A673 (cell line): ENCODE results near the gene CASKIN1. TPM values are rescaled to one million over a fixed set of nuclear protein-coding genes. Genes with fewer than 3 reads are reported as not detected.

Source experiments
- BruUV-seq: library from RNA; stranded (reverse); fragments of 400-500 nt; replicated peaks from 2 replicates; lab custom pipeline; 2021; lab: Mats Ljungman, UMichigan
- CTCF ChIA-PET: fragments of 300-600 bp; sonication (Branson Sonifier 250); formaldehyde crosslinking; loops from one replicate; lab custom pipeline; 2022; ENCODE audit warnings: antibody characterized with exemption; lab: Charles Lee
- POLR2A ChIA-PET: fragments of 300-600 bp; sonication (Branson Sonifier 250); formaldehyde crosslinking; loops from one replicate; lab custom pipeline; 2022; ENCODE audit warnings: antibody characterized with exemption; ENCODE audit not compliant: low non-redundant PET; lab: Charles Lee
- DNase-seq: peaks from one replicate; pipeline ENCODE4 v3.0.0-alpha.2; 2015; ENCODE audit warnings: low spot score
- H3K27ac ChIP-seq: fragments of 200-600 bp; sonication (generic); 2 replicates; pipeline ENCODE4 v1.5.1; 2016; ENCODE audit warnings: mixed run types, low read depth, mild to moderate bottlenecking, mixed read lengths, antibody characterized with exemption, low read length; ENCODE audit not compliant: poor library complexity, severe bottlenecking
- H3K27me3 ChIP-seq: fragments of 200-600 bp; sonication (generic); replicated peaks from 2 replicates; pipeline ENCODE4 v1.6.1; 2017; ENCODE audit warnings: mixed run types, low read depth, mild to moderate bottlenecking, mixed read lengths, antibody characterized with exemption, low read length; ENCODE audit not compliant: insufficient read depth, poor library complexity
- H3K36me3 ChIP-seq: fragments of 200-600 bp; sonication (generic); 2 replicates; pipeline ENCODE4 v1.6.1; 2016; ENCODE audit warnings: mixed run types, mild to moderate bottlenecking, mixed read lengths, antibody characterized with exemption, low read length; ENCODE audit not compliant: insufficient read depth, poor library complexity, severe bottlenecking
- H3K4me1 ChIP-seq: fragments of 200-600 bp; sonication (generic); 2 replicates; pipeline ENCODE4 v1.6.1; 2017; ENCODE audit warnings: mixed run types, mild to moderate bottlenecking, mixed read lengths, antibody characterized with exemption, low read length; ENCODE audit not compliant: insufficient read depth, poor library complexity, severe bottlenecking
- H3K4me3 ChIP-seq: fragments of 200-600 bp; sonication (generic); 2 replicates; pipeline ENCODE4 v1.5.1; 2016; ENCODE audit warnings: low read depth, mixed run types, mild to moderate bottlenecking, mixed read lengths, low read length; ENCODE audit not compliant: poor library complexity, severe bottlenecking
- H3K9me3 ChIP-seq: fragments of 200-600 bp; sonication (generic); 2 replicates; pipeline ENCODE4 v1.6.1; 2016; ENCODE audit warnings: mixed run types, low read depth, mild to moderate bottlenecking, mixed read lengths, antibody characterized with exemption, low read length; ENCODE audit not compliant: poor library complexity, severe bottlenecking
- EZH2 ChIP-seq: fragments of 200-600 bp; sonication (generic); IDR thresholded peaks from 2 replicates; pipeline ENCODE4 v1.6.1; 2017; ENCODE audit warnings: borderline replicate concordance, low read depth, mild to moderate bottlenecking, mixed read lengths, antibody characterized with exemption, low read length; ENCODE audit not compliant: poor library complexity, severe bottlenecking
- intact Hi-C: fragments of 100-400 bp; cut with micrococcal nuclease; formaldehyde crosslinking; loops from one replicate; pipeline ENCODE4 v1.10.0; 2022; ENCODE audit not compliant: unreplicated experiment
- total RNA-seq: library from RNA; stranded (reverse); gene quantifications from 2 replicates; pipeline ENCODE4 v1.2.3, GENCODE V29; 2021
- TF ChIP-seq, protein P1 (sequence below): fragments of 300-800, 200-600 bp; sonication (generic); conservative IDR thresholded peaks from 2 replicates; pipeline ENCODE4 v1.5.1; 2017; ENCODE audit warnings: low read depth, mild to moderate bottlenecking, antibody characterized with exemption, low read length, moderate library complexity, mixed read lengths

Gene CASKIN1
- total RNA-seq, 1 experiment from 2014 or later: 1.1 TPM

DNA sequence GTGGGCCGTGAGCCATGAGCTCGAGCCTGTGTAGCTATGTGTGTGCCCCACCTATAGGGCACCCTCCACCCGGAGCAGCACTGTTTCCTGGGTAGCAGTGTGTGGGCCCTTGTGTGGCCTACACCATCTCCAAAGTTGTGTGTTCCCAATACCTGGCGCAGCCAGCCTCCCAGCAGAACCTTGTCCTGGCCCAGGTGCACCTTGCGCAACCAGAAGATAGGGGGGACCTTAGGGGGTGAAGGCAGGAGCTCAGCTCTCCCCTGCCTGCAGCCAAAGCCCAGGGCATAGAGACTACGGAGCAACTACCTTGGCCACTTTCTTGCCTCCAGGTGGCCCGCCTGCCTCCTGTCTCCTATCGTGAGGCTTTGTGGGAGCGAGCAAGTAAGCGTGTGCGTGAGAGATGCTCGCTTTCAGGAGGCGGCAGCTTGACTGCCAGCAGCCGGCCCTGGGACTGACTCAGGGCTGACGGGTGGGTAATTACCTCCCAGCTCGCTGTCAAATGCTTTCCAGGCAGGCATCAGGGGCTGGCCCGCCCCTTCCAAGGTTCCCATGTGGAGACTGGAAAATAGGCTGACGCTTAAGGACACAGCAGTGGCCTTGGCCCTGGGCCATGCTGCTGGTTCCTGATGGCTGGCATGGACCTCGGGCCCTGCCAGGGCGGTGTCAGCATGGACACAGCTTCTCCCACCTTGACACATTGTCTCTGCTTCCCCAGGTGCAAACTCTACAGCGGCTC lies 21.8 kb downstream of the CASKIN1 start:
- ChIA-PET POLR2A (no interaction called here), CTCF (interaction anchor here (0.5 kb wide), 1 partner anchor 152 kb away, joined by 3 read pairs; no protein-coding TSS in a partner anchor)
- H3K27me3 ChIP-seq: no peaks in the 10 kb centered on the region
- peaks cover 33% of the 10 kb centered on the region for H3K36me3 ChIP-seq
- no peaks in the 10 kb centered on the region for H3K4me1 ChIP-seq
- H3K4me3 ChIP-seq: no peak overlapping the region
- H3K9me3 ChIP-seq: no peaks in the 10 kb centered on the region
- no peak overlapping the region for H3K27ac ChIP-seq
- TF ChIP-seq, protein P1, sequence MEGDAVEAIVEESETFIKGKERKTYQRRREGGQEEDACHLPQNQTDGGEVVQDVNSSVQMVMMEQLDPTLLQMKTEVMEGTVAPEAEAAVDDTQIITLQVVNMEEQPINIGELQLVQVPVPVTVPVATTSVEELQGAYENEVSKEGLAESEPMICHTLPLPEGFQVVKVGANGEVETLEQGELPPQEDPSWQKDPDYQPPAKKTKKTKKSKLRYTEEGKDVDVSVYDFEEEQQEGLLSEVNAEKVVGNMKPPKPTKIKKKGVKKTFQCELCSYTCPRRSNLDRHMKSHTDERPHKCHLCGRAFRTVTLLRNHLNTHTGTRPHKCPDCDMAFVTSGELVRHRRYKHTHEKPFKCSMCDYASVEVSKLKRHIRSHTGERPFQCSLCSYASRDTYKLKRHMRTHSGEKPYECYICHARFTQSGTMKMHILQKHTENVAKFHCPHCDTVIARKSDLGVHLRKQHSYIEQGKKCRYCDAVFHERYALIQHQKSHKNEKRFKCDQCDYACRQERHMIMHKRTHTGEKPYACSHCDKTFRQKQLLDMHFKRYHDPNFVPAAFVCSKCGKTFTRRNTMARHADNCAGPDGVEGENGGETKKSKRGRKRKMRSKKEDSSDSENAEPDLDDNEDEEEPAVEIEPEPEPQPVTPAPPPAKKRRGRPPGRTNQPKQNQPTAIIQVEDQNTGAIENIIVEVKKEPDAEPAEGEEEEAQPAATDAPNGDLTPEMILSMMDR: no peak
- TF ChIP-seq EZH2: no peak
- DNase-seq: no peak
- intact Hi-C loops: no loop called here
- BruUV-seq: no TSS peak

DNA sequence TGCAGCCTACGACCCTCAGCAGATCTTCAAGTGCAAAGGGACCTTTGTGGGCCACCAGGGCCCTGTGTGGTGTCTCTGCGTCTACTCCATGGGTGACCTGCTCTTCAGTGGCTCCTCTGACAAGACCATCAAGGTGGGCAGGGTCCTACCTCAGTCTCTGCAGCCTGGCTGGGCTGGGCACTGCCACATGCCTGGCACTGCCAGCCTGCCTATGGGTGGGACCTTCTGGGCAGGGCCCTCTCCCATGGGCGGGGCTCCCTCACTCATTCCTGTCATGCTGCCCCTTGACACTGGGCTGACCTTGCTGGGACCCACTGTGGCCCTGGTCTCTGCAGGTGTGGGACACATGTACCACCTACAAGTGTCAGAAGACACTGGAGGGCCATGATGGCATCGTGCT lies 22.5 kb downstream of the CASKIN1 start:
- no peaks in the 10 kb centered on the region for H3K9me3 ChIP-seq
- TF ChIP-seq, protein P1: no peak
- no peak for TF ChIP-seq EZH2
- H3K27me3 ChIP-seq: no peaks in the 10 kb centered on the region
- no peak overlapping the region for H3K27ac ChIP-seq
- POLR2A ChIA-PET: no interaction called here
- H3K36me3 ChIP-seq: peaks cover 33% of the 10 kb centered on the region
- BruUV-seq: no TSS peak
- H3K4me1 ChIP-seq: no peaks in the 10 kb centered on the region
- CTCF ChIA-PET: no interaction called here
- no peak overlapping the region for H3K4me3 ChIP-seq
- no peak for DNase-seq
- intact Hi-C loops: no loop called here

DNA sequence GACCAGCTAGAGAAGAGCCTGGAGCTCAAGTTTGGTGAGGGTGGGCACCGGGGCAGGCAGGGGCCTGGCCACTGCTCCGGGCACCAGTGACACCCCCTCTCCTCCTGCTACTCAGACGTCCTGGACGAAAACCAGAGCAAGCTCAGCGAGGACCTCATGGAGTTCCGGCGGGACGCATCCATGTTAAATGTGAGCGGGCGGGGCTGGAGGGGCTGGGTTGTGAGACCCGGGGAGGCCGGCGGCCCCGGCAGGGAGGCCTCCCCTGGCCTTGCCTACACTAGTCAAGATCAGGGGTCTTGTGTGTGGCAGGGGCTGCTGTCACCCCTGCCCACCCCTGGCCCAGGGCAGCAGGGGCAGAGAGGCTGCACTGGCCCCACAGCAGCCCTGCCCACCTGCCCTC lies 23.0 kb downstream of the CASKIN1 start:
- intact Hi-C loops: no loop called here
- H3K27ac ChIP-seq: no peak overlapping the region
- POLR2A ChIA-PET: no interaction called here
- no peak overlapping the region for H3K4me3 ChIP-seq
- H3K4me1 ChIP-seq: no peaks in the 10 kb centered on the region
- BruUV-seq: no TSS peak
- TF ChIP-seq, protein P1: no peak
- no peak for TF ChIP-seq EZH2
- no peaks in the 10 kb centered on the region for H3K9me3 ChIP-seq
- CTCF ChIA-PET: no interaction called here
- no peaks in the 10 kb centered on the region for H3K27me3 ChIP-seq
- peaks cover 33% of the 10 kb centered on the region for H3K36me3 ChIP-seq
- DNase-seq: no peak
